Activated T-cell treated with anti-CD3 and anti-CD28 coated beads, Interleukin-2, amount 50 U/mL, for 1 hour (primary cell): ENCODE results near the gene GALNT6.

Source experiments
- DNase-seq: peaks from one replicate; pipeline ENCODE4 v3.0.0-alpha.2; 2020

Gene GALNT6

GRCh38 chr12:51404627-51405026 lies 13.4 kb upstream of the GALNT6 start:
- DNase-seq = no peak

- no peak for DNase-seq
Measured at GRCh38 chr12:51403681-51404136, 12.5 kb upstream of the GALNT6 start.

DNA sequence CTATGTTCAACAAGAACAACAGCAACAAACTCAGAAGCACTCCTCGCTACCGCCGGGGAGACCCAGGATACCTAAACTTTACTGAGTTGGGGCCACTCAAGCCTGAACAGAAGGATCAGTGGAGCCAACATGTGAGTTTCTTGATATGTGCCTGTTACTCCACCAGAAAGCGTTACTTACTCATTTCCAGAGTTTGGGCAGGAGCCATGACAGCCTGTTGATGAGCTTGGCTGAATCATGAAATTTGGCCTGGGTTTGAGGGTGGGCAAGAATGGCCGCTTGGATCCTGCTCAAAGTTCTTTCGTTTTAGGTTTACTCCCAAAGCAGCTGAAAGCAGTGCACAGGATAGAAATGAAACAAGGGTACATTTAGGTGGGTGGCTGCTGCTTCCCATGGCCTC lies 12.0 kb upstream of the GALNT6 start:
- no peak for DNase-seq

DNA sequence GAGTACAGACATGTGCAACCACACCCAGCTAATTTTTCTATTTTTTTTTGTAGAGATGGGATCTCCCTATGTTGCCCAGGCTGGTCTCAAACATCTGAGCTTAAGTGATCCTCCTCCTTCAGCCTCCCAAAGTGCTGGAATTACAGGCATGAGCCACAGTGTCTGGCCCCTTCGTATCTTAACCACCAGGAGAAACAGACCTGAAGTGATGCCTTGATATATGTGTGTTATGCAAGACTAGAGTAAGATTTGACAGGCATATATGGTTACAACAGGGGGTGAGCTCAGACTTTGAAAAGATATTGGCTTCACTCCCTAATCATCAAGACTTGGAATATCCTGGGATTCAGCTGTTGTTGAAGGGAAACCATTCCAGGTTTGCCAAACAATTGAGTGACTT lies 10.7 kb upstream of the GALNT6 start:
- no peak for DNase-seq

DNA sequence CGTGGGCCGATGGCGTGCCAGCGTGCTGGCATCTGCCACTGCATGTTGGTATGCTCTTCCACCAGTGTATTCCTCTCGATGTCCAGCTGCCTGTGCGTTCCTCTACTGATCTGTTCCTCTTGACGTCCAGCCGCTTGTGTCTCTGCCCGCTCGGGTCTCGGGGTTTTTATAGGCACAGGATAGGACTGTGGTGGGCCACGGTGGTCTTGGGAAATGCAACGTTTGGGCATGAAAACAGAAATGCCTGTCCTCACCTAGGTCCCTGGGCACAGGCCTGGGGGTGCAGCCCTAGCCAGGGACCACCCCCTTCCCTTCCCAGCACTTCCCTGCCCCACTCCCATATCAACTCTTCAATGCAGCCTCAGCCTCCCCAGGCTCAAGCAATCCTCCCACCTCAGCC lies 10.3 kb upstream of the GALNT6 start:
- no peak for DNase-seq

DNA sequence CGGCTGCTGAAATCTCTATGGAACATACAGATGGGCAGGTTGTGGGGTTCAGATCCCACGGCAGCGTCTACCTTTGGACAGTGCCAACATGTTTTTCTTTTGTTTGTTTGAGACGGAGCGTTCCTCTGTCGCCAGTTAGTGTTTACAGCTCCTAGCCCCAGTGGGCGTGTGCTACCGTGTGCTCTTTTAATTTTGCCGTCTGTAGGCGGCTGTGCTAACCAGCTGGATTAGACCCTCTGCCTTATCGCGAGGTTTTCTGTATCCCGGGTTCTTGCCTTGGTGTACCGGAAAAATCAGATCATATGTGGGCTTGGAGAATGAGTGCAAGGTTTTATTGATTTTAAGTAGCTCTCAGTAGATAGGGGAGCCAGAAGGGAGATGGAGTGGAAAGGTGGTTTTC lies 9.8 kb upstream of the GALNT6 start:
- no peak for DNase-seq

GRCh38 chr12:51399891-51400290 lies 8.7 kb upstream of the GALNT6 start:
- no peak for DNase-seq

DNA sequence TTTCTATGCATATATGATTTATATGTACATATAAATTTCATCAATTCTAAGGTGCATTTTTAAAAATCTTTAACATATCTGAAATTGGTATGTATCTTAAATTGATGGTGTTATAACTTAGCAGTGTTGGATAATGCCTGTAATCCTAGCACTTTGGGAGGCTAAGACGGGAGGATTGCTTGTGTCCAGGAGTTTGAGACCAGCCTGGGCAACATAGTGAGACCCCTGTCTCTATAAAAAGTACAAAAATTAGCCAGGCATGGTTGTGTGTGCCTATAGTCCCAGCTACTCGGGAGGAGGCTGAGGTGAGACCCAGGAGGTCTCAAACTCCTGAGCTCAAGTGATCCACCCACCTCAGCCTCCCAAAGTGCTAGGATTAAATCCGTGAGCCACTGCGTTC lies 6.5 kb upstream of the GALNT6 start:
- DNase-seq = no peak

GRCh38 chr12:51395283-51396230 lies 4.4 kb upstream of the GALNT6 start:
- peak; percentile 36 for DNase-seq

DNA sequence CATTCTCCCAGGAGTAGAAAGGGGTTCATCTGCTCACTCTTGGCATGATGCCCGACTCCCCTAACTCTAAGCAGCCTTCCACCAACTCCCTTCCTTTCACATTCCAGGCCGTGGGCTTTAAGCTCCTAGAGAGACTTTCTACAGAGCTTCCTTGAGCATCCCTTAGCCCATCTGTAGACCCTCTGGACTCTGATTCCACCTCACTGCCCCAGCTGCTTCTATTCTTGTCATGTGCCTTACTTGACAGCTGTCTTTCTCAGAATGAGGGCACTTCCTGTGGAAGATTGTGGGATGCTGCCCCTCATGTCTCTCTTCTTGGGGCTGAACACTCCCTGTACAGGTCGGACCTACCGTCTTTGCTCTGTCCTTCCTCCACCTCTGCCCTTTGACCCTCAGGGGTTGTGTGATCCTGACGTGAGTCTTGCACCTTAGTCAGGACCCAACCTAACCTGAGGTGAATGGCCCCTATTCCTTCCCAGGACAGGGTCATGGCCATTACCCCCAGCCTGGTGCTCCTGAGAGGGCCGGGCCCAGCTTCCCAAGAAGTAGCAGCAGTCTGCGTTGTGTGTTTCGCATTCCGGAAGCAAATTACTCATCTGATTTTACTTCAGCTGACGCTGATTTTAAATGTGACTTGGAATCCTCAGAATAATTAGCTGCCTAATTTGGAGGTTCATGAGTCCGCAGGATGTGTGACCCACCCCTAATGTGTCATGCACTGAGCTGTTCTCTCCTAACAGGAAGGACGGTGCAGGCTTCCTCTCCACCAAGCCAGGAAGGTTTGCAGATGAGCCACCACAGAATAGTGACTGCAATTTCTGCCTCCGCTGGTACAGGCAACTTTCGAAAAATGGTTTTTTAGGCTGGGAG lies 2.7 kb upstream of the GALNT6 start:
- DNase-seq = peak; percentile 57

GRCh38 chr12:51392556-51393237 lies 1.5 kb upstream of the GALNT6 start:
- peak; percentile 41 for DNase-seq

DNA sequence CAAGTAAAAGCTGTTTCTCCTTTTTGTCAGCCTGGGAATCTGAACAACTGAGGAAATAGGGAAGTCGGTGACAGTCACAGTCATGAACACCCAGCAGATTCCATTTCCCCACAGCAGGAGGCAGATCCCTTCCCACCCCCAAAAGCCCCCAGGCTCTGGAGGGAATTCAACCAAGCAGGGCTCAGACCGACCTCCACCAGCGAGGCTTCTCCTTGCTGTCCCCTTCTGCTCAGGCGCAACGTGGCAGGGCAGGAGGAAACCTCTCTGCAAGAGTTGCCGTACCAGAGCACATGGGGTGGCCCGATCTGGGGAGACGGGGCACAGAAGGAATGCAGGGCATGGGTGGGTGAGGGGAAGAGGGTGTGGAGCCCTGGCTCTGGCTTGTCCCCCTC lies 319 bp downstream of the GALNT6 start:
- DNase-seq = no peak

GRCh38 chr12:51390457-51390856 lies 749 bp downstream of the GALNT6 start:
- no peak for DNase-seq

- DNase-seq = peak; percentile 40
Measured at GRCh38 chr12:51389302-51389999, 1.8 kb downstream of the GALNT6 start.

DNA sequence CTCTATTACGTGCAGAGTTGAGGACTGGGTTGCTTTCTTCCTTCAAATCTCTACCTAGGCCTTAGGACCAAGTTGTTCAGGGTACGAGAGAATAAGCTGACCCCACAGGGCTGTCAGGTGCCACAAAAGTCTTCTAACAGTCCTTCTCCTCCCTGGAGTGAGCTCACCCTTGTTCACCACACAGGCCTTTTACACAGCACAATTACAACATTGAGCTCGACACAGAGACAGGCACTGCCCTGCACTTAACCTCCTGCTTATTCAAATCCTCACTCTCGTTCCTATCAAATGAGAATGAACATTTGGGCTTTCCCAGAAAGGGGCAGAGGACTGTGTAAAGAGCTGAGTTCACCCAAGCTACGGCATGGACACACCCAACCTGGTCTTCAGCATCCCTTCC lies 2.4 kb downstream of the GALNT6 start:
- DNase-seq = no peak

GRCh38 chr12:51388069-51388799 lies 3.0 kb downstream of the GALNT6 start:
- no peak for DNase-seq

DNA sequence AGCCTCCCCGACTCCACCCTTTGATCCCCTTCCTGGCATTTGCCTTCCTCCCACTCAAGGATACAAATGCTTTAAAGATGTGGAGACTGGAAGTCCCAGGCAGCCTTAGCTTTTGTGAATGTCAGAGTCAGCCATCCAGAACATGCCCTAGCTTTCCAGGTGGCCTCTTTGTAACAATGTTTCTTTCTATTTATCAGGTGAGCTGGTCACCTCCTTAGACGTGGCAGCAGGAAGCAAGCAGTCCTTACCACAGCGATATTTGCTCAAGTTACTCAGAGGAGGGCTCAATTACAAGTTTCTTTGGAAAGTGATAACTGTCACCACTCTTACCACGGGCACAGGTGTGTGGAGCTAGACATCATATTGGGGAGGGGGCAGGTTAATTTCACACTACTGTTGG lies 4.9 kb downstream of the GALNT6 start:
- DNase-seq = no peak

GRCh38 chr12:51383269-51383905 lies 7.8 kb downstream of the GALNT6 start:
- no peak for DNase-seq

- DNase-seq = no peak
Measured at GRCh38 chr12:51382173-51382572, 9.0 kb downstream of the GALNT6 start.

- no peak for DNase-seq
Measured at GRCh38 chr12:51381226-51382079, 9.8 kb downstream of the GALNT6 start.
